HepG2 (cell line): ENCODE measurements around the gene GEMIN2. TPM values are rescaled to one million over a fixed set of nuclear protein-coding genes. Genes with fewer than 3 reads are reported as not detected.

Experiments used
- FOXK1 ChIP-seq: sonication (generic); formaldehyde crosslinking; IDR thresholded peaks from 2 replicates; pipeline ENCODE4 v1.4.0; 2020; ENCODE audit warnings: low read depth, missing genetic modification reagents, borderline replicate concordance
- FOXO1 ChIP-seq: sonication (generic); formaldehyde crosslinking; IDR thresholded peaks from 2 replicates; pipeline ENCODE4 v1.4.0; 2020; ENCODE audit warnings: missing genetic modification reagents
- MIER3 ChIP-seq: IDR thresholded peaks from 2 replicates; pipeline ENCODE4 v1.6.1; 2016; ENCODE audit warnings: missing compliant biosample characterization, borderline replicate concordance
- NFIB ChIP-seq: sonication (generic); formaldehyde crosslinking; IDR thresholded peaks from 2 replicates; pipeline ENCODE4 v1.9.0; 2021; ENCODE audit warnings: missing genetic modification reagents, mild to moderate bottlenecking, borderline replicate concordance
- RXRB ChIP-seq: IDR thresholded peaks from 2 replicates; pipeline ENCODE4 v1.6.1; 2016; ENCODE audit warnings: borderline replicate concordance, missing genetic modification reagents, missing compliant biosample characterization
- SAFB2 ChIP-seq: sonication (generic); formaldehyde crosslinking; IDR thresholded peaks from 2 replicates; pipeline ENCODE4 v1.5.1; 2020; ENCODE audit warnings: missing genetic modification reagents, low read depth, mild to moderate bottlenecking, borderline replicate concordance
- SMAD3 ChIP-seq: sonication (generic); formaldehyde crosslinking; IDR thresholded peaks from 2 replicates; pipeline ENCODE4 v1.4.0; 2020; ENCODE audit warnings: missing genetic modification reagents
- STAG1 ChIP-seq: sonication (generic); formaldehyde crosslinking; IDR thresholded peaks from 2 replicates; pipeline ENCODE4 v1.4.0; 2020; ENCODE audit warnings: missing genetic modification reagents
- TBL1XR1 ChIP-seq: fragments of 150-350 bp; IDR thresholded peaks from 2 replicates; pipeline ENCODE4 v1.6.1; 2014; ENCODE audit warnings: borderline replicate concordance, low read length; ENCODE audit not compliant: partially characterized antibody
- TBX3 ChIP-seq: fragments of 450-650 bp; IDR thresholded peaks from 2 replicates; pipeline ENCODE4 v1.6.1; 2017; ENCODE audit warnings: antibody characterized with exemption, mild to moderate bottlenecking, inconsistent platforms, borderline replicate concordance
- WIZ ChIP-seq: sonication (generic); formaldehyde crosslinking; IDR thresholded peaks from 2 replicates; pipeline ENCODE4 v1.5.1; 2020; ENCODE audit warnings: mild to moderate bottlenecking, missing genetic modification reagents
- ZEB1 ChIP-seq: IDR thresholded peaks from 2 replicates; pipeline ENCODE4 v1.6.1; 2012; ENCODE audit warnings: mild to moderate bottlenecking, low read depth, inconsistent platforms; ENCODE audit not compliant: insufficient replicate concordance
- ZNF547 ChIP-seq: sonication (generic); formaldehyde crosslinking; IDR thresholded peaks from 2 replicates; pipeline ENCODE4 v1.5.1; 2020; ENCODE audit warnings: mild to moderate bottlenecking, missing genetic modification reagents
- ZNF598 ChIP-seq: sonication (generic); formaldehyde crosslinking; IDR thresholded peaks from 2 replicates; pipeline ENCODE4 v1.5.1; 2020; ENCODE audit warnings: mild to moderate bottlenecking, missing genetic modification reagents, borderline replicate concordance
- ZNF766 ChIP-seq: sonication (generic); formaldehyde crosslinking; IDR thresholded peaks from 2 replicates; pipeline ENCODE4 v1.5.0; 2020; ENCODE audit warnings: missing genetic modification reagents, borderline replicate concordance
- polyA plus RNA-seq, 8 experiments: library from polyadenylated mRNA; depleted of rRNA in 3 of 8; stranded (reverse) in 7 of 8; unstranded in 1 of 8; fragments of >200 nt; fragmentation: Illumina TruSeq in 4 of 8; extraction: Trizol in 4 of 8; gene quantifications; 2 replicates each; pipeline versions ENCODE4 v1.2.1 to v1.2.3, GENCODE V29; 2011 to 2016; ENCODE audit warnings: low read depth in 4 of 8, missing spikeins in 1 of 8, mixed read lengths in 1 of 8; ENCODE audit not compliant: insufficient read depth in 1 of 8
- total RNA-seq, 5 experiments: library from RNA; depleted of rRNA; stranded (reverse); fragments of >200 nt; fragmentation: Illumina TruSeq; extraction: Trizol; gene quantifications; 2 replicates each; pipeline ENCODE4 v1.2.3, GENCODE V29; 2016; ENCODE audit warnings: low read depth in 1 of 5
- TF ChIP-seq, protein P1 (sequence below): sonication (generic); formaldehyde crosslinking; IDR thresholded peaks from 2 replicates; pipeline ENCODE4 v1.8.1; 2023; ENCODE audit warnings: mild to moderate bottlenecking, inconsistent platforms, moderate library complexity, missing genetic modification reagents, borderline replicate concordance
- TF ChIP-seq, protein P2 (sequence below): sonication (generic); formaldehyde crosslinking; IDR thresholded peaks from 2 replicates; pipeline ENCODE4 v1.4.0; 2020; ENCODE audit warnings: missing genetic modification reagents
- TF ChIP-seq, protein P3 (sequence below): sonication (generic); formaldehyde crosslinking; IDR thresholded peaks from 2 replicates; pipeline ENCODE4 v1.4.0; 2020; ENCODE audit warnings: missing genetic modification reagents
- TF ChIP-seq, protein P4 (sequence below): sonication (generic); formaldehyde crosslinking; conservative IDR thresholded peaks from 2 replicates; pipeline ENCODE4 v1.4.0; 2020; ENCODE audit warnings: missing genetic modification reagents
- TF ChIP-seq, protein P5 (sequence below): sonication (generic); formaldehyde crosslinking; IDR thresholded peaks from 2 replicates; pipeline ENCODE4 v1.4.0; 2020; ENCODE audit warnings: mild to moderate bottlenecking, low read depth, missing genetic modification reagents

The GEMIN2 gene
- total and polyA plus RNA-seq, 2 of the 13 experiments (the other 11 are each of a cell fraction or from before 2014, with no cell fraction given): 54.8 to 110 TPM

DNA sequence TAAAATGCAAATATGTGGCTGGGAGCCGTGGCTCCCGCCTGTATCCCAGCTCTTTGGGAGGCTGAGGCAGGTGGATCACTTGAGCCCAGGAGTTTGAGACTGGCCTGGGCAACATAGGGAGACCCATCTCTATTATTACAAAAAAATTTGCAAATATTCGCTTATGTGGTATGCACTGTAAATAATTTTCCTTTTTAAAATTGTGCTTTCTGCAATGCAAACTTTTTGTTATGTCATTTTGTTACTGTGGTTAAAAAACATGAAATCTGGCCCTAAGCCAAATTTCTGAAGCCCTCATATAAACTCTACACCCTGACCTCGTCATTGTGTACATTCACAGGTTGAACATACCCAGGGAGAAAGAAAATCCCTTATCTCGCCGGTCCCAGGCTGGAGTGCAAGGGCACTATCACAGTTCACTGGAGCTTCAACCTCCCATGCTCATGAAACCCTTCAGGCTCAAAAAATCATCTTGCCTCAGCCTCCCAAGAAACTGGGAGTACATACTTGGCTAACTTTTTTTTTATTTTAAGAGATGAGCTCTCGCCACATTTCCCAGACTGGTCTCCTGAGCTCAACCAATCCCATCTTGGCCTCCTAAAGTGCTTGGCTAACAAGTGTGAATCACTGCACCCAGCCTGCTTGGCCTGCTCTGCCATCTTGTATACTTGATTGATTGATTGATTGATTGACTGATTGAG lies 31.3 kb downstream of the GEMIN2 start (continued):
- TF ChIP-seq ZNF547 (CRISPR knock-in tag): peak; percentile 11; the same call in 1 of the 2 replicates
- peak; percentile 91; the same call in 1 of the 2 replicates for TF ChIP-seq NFIB (CRISPR knock-in tag)
- TF ChIP-seq RXRB: peak; percentile 96
- TF ChIP-seq, protein P1, sequence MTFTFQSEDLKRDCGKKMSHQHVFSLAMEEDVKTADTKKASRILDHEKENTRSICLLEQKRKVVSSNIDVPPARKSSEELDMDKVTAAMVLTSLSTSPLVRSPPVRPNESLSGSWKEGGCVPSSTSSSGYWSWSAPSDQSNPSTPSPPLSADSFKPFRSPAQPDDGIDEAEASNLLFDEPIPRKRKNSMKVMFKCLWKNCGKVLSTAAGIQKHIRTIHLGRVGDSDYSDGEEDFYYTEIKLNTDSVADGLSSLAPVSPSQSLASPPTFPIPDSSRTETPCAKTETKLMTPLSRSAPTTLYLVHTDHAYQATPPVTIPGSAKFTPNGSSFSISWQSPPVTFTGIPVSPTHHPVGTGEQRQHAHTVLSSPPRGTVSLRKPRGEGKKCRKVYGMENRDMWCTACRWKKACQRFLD (CRISPR knock-in tag): no peak
- peak; percentile 77; the same call in 1 of the 2 replicates for TF ChIP-seq ZNF766 (CRISPR knock-in tag)
- peak; percentile 91 for TF ChIP-seq TBL1XR1
- TF ChIP-seq TBX3: peak; percentile 58
- TF ChIP-seq FOXO1 (CRISPR knock-in tag): peak; percentile 60; the same call in 1 of the 2 replicates
- TF ChIP-seq MIER3 (CRISPR knock-in tag): peak; percentile 77; the same call in 1 of the 2 replicates
- TF ChIP-seq FOXK1: peak; percentile 74; the same call in 1 of the 2 replicates
- no peak for TF ChIP-seq WIZ
- TF ChIP-seq, protein P2, sequence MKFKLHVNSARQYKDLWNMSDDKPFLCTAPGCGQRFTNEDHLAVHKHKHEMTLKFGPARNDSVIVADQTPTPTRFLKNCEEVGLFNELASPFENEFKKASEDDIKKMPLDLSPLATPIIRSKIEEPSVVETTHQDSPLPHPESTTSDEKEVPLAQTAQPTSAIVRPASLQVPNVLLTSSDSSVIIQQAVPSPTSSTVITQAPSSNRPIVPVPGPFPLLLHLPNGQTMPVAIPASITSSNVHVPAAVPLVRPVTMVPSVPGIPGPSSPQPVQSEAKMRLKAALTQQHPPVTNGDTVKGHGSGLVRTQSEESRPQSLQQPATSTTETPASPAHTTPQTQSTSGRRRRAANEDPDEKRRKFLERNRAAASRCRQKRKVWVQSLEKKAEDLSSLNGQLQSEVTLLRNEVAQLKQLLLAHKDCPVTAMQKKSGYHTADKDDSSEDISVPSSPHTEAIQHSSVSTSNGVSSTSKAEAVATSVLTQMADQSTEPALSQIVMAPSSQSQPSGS: peak; percentile 91
- 0 out of 2 replicates have a peak, but pooled peaks have one; percentile 33 for TF ChIP-seq SMAD3 (CRISPR knock-in tag)
- TF ChIP-seq ZEB1: no peak
- TF ChIP-seq ZNF598: no peak
- 0 out of 2 replicates have a peak, but pooled peaks have one; percentile 10 for TF ChIP-seq SAFB2 (CRISPR knock-in tag)
- TF ChIP-seq, protein P3, sequence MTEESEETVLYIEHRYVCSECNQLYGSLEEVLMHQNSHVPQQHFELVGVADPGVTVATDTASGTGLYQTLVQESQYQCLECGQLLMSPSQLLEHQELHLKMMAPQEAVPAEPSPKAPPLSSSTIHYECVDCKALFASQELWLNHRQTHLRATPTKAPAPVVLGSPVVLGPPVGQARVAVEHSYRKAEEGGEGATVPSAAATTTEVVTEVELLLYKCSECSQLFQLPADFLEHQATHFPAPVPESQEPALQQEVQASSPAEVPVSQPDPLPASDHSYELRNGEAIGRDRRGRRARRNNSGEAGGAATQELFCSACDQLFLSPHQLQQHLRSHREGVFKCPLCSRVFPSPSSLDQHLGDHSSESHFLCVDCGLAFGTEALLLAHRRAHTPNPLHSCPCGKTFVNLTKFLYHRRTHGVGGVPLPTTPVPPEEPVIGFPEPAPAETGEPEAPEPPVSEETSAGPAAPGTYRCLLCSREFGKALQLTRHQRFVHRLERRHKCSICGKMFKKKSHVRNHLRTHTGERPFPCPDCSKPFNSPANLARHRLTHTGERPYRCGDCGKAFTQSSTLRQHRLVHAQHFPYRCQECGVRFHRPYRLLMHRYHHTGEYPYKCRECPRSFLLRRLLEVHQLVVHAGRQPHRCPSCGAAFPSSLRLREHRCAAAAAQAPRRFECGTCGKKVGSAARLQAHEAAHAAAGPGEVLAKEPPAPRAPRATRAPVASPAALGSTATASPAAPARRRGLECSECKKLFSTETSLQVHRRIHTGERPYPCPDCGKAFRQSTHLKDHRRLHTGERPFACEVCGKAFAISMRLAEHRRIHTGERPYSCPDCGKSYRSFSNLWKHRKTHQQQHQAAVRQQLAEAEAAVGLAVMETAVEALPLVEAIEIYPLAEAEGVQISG (CRISPR knock-in tag): peak; percentile 82
- TF ChIP-seq STAG1 (CRISPR knock-in tag): peak; percentile 20; the same call in 1 of the 2 replicates
- TF ChIP-seq, protein P4, sequence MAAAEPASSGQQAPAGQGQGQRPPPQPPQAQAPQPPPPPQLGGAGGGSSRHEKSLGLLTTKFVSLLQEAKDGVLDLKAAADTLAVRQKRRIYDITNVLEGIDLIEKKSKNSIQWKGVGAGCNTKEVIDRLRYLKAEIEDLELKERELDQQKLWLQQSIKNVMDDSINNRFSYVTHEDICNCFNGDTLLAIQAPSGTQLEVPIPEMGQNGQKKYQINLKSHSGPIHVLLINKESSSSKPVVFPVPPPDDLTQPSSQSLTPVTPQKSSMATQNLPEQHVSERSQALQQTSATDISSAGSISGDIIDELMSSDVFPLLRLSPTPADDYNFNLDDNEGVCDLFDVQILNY (CRISPR knock-in tag): no peak
- TF ChIP-seq, protein P5, sequence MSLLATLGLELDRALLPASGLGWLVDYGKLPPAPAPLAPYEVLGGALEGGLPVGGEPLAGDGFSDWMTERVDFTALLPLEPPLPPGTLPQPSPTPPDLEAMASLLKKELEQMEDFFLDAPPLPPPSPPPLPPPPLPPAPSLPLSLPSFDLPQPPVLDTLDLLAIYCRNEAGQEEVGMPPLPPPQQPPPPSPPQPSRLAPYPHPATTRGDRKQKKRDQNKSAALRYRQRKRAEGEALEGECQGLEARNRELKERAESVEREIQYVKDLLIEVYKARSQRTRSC: no peak
